ENCODE results near the gene KHNYN. TPM values are rescaled to one million over a fixed set of nuclear protein-coding genes. Genes with fewer than 3 reads are reported as not detected.

The KHNYN gene
- total RNA-seq, 1 experiment from 2014 or later = 33.2 TPM

- DNase-seq (ENCODE audit: low spot score) = no peak
Observed at GRCh38 chr14:24394275-24394674, 35.5 kb upstream of the KHNYN start.

DNA sequence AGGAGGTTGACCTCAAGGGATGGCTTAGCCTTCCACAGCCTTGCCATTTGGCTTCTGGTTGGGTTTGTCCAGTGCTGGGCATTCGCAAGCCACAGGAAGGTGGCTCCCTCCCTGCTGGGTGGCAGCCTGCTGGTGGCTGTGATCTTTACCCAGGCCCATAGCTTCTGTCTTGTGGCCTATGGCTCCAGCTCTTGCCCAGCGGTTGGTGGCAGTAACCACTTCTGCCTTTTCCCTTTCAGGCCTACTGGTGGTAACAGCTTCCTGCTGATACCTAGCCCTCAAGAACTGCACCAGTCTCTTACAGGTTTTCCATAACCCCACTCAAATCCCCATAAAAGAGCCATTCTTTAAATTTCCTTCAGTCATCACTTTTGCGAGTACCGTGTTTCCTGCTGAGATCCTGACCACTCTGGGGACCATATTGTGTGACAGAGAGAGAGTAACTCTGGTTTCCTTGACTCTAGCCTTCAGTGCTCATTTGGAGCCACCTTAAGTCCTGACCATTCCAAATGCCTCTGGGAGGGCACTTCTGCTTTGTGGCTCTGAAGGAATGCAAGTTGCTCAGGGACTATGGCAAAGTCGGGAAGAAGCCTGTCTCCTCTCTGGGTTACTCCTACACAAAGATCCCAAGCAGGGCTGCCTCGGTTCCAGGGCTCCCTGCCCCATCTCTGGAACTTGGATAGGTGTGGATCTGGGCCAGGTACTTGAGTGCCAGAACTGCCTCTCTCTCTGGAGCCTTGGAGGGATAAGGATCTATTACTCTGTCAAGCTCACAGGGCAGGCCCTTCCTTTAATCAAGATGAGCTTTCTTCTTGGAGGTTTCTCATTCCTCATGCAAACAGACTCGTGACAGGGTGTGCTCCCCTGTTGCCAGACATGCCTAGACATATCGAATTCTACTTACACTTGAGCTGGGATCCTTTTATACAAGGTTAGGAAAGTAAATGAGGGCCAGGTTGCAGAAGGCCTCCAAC, 33.9 kb upstream of the KHNYN start:
- peaks cover 43% of the 10 kb centered on the region for H3K4me1 Mint-ChIP-seq
- DNase-seq (ENCODE audit: low spot score) = no peak
- no peak overlapping the region for H3K27ac Mint-ChIP-seq
- H3K36me3 Mint-ChIP-seq = no peaks in the 10 kb centered on the region
- no peaks in the 10 kb centered on the region for H3K9me3 Mint-ChIP-seq
- peaks cover 12% of the 10 kb centered on the region for H3K27me3 Mint-ChIP-seq (ENCODE audit: low read depth)
- no peak for ATAC-seq
- no peak overlapping the region for H3K4me3 Mint-ChIP-seq
- POLR2A ChIA-PET = no interaction called here
- CTCF ChIA-PET = interaction anchor here (1.1 to 2.6 kb wide), 7 partner anchors 14 to 51 kb away, joined by 3 to 15 read pairs (median 4); partner anchors contain the start of genes CBLN3 and KHNYN
- no peak for TF ChIP-seq HMGA2 (CRISPR knock-in tag; IDR thresholded peaks at IDR 0.05)
- no peak for TF ChIP-seq ZMAT4 (CRISPR knock-in tag; IDR thresholded peaks at IDR 0.05)
- TF ChIP-seq ATF2 (CRISPR knock-in tag; IDR thresholded peaks at IDR 0.05; ENCODE audit: borderline replicate concordance, low read depth) = no peak
- no peak for TF ChIP-seq ZNF263 (CRISPR knock-in tag; IDR thresholded peaks at IDR 0.05; ENCODE audit: low read depth)
- no peak for TF ChIP-seq USF1 (CRISPR knock-in tag; IDR thresholded peaks at IDR 0.05)
- no peak for TF ChIP-seq E2F1 (CRISPR knock-in tag; IDR thresholded peaks at IDR 0.05)
- no peak for TF ChIP-seq SP1 (CRISPR knock-in tag; conservative IDR thresholded peaks at IDR 0.05)
- TF ChIP-seq ZNF232 (CRISPR knock-in tag; IDR thresholded peaks at IDR 0.05) = no peak
- no peak for TF ChIP-seq ELF4 (CRISPR knock-in tag; IDR thresholded peaks at IDR 0.05; ENCODE audit: low read depth)
- TF ChIP-seq ATF1 (CRISPR knock-in tag; IDR thresholded peaks at IDR 0.05) = no peak
- no peak for TF ChIP-seq MYBL2 (CRISPR knock-in tag; IDR thresholded peaks at IDR 0.05)

More at GRCh38 chr14:24394275-24394674, 35.5 kb upstream of the KHNYN start:
- H3K27me3 Mint-ChIP-seq (ENCODE audit: low read depth) = peaks cover 7% of the 10 kb centered on the region
- TF ChIP-seq TP53 (CRISPR knock-in tag; IDR thresholded peaks at IDR 0.05) = no peak
- TF ChIP-seq, protein P1, sequence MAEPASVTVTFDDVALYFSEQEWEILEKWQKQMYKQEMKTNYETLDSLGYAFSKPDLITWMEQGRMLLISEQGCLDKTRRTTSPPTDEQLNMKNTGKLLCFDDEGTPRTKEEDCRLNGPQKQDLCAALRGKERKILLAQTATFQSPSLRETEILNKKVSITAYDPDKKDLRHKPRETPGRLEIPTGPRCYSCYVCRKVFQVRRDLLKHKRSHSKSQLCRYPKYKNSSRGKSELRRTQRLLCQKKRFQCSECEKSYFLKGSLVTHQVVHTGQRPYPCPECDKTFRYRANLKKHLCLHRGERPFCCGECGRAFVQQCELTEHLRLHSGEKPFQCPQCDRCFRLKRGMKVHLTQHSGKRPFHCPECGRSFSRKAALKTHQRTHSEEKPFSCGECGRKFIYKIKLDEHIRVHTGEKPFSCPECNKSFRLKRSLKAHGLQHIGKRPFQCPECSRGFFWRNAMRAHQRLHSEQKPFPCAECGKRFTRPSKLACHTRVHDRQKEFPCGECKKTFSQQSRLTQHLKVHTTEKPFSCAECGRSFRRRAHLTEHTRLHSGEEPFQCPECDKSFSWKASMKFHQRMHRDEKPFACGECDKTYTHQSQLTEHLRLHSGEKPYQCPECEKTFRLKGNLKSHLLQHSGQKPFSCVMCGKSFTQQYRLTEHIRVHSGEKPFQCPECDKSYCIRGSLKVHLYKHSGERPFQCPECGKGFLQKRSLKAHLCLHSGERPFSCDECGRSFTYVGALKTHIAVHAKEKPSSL (CRISPR knock-in tag; conservative IDR thresholded peaks at IDR 0.05) = no peak
- TF ChIP-seq FOXK1 (CRISPR knock-in tag; IDR thresholded peaks at IDR 0.05) = no peak
- TF ChIP-seq, protein P2, sequence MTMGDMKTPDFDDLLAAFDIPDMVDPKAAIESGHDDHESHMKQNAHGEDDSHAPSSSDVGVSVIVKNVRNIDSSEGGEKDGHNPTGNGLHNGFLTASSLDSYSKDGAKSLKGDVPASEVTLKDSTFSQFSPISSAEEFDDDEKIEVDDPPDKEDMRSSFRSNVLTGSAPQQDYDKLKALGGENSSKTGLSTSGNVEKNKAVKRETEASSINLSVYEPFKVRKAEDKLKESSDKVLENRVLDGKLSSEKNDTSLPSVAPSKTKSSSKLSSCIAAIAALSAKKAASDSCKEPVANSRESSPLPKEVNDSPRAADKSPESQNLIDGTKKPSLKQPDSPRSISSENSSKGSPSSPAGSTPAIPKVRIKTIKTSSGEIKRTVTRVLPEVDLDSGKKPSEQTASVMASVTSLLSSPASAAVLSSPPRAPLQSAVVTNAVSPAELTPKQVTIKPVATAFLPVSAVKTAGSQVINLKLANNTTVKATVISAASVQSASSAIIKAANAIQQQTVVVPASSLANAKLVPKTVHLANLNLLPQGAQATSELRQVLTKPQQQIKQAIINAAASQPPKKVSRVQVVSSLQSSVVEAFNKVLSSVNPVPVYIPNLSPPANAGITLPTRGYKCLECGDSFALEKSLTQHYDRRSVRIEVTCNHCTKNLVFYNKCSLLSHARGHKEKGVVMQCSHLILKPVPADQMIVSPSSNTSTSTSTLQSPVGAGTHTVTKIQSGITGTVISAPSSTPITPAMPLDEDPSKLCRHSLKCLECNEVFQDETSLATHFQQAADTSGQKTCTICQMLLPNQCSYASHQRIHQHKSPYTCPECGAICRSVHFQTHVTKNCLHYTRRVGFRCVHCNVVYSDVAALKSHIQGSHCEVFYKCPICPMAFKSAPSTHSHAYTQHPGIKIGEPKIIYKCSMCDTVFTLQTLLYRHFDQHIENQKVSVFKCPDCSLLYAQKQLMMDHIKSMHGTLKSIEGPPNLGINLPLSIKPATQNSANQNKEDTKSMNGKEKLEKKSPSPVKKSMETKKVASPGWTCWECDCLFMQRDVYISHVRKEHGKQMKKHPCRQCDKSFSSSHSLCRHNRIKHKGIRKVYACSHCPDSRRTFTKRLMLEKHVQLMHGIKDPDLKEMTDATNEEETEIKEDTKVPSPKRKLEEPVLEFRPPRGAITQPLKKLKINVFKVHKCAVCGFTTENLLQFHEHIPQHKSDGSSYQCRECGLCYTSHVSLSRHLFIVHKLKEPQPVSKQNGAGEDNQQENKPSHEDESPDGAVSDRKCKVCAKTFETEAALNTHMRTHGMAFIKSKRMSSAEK (CRISPR knock-in tag; IDR thresholded peaks at IDR 0.05; ENCODE audit: borderline replicate concordance) = no peak
- no peak for TF ChIP-seq HMGA2 (CRISPR knock-in tag; IDR thresholded peaks at IDR 0.05)
- TF ChIP-seq FOXP1 (CRISPR knock-in tag; IDR thresholded peaks at IDR 0.05; ENCODE audit: borderline replicate concordance) = no peak
- ChIA-PET CTCF (no interaction called here), POLR2A (no interaction called here)
- H3K27ac Mint-ChIP-seq = no peak overlapping the region
- peaks cover 36% of the 10 kb centered on the region for H3K4me1 Mint-ChIP-seq
- no peak overlapping the region for H3K4me3 Mint-ChIP-seq
- H3K9me3 Mint-ChIP-seq = no peaks in the 10 kb centered on the region
- no peak for ATAC-seq
- H3K36me3 Mint-ChIP-seq = no peaks in the 10 kb centered on the region

Data from WTC11 (cell line).